GM18502 (cell line): ENCODE results near the gene SLC20A1.

Experiments used
- ATAC-seq: cut with Tn5 transposase; IDR thresholded peaks from one replicate; pipeline ENCODE4 v1.9.1; 2021; ENCODE audit warnings: mild to moderate bottlenecking; ENCODE audit not compliant: unreplicated experiment, poor library complexity

Gene SLC20A1

DNA sequence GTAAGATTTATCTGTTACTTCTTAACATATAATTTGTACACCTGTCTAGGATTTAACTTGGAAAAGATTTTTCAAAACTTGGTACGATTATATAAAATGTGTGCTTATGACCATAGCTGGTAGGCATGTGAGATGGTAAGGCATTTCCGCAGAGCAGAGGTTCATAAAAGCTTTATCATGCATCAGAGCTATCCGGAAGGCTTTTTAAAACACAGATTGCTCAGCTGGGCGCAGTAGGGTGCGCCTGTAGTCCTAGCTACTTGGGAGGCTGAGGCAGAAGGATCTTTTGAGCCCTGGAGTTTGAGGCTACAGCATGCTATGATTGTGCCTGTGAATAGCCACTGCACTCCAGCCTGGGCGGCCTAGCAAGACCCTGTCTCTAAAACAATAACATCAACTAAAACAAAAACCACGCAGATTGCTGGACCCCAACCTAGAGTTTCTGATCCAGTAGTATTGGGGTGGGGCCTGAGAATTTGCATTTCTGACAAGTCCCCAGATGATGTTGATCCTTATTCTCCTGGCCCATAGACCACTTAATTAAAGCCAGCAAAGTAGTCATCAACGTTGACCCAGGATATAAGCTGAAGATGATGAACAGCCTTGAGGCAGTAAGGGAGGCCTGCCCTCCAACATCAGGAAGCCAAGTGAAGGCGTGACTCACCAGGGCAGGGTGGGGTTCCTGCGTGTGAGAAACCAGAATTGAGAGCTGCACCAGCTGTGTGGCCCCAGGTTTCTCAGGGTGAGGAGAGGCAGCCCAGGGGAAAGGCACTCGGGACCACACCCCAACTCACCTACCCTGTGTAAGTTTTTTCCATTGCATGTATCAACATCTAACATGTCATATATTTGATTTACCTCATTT is 21.6 kb upstream of the SLC20A1 start:
- peak; percentile 88 for ATAC-seq

DNA sequence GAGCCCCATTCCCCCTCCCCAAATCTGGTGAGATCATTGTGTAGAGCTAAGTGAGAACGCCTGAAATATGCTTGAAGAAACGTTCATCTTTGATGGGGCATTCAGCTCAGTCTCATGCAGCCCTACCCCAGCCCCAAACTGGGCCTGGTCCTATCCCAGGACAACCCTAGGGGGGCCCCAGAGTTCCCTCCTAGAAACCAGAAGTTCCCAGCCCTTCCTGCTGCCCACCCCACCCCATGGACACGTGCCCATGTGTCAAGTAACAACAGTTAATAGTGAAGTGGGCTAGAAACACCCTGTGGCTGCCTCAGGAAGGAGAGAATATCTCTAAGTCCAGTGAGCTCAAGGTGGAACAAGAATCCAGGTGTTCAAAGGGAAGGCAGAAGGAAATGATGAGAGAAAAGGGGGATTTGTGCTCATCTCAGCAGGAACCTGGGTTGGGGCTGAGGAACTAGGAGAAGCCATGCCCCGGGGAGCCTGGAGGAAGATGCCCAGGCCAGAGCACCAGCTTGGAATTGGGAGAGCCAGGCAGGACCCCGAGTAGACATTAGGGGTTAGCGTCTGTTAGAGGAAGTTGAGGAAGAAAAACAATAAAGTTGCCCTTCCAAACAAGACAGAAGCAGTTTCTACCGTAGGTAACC is 20.1 kb upstream of the SLC20A1 start:
- no peak for ATAC-seq

- peak; percentile 60 for ATAC-seq
Measured at GRCh38 chr2:112626604-112627059, 19.1 kb upstream of the SLC20A1 start.

- no peak for ATAC-seq
Measured at GRCh38 chr2:112627060-112628040, 18.4 kb upstream of the SLC20A1 start.

- ATAC-seq, result no peak
Measured at GRCh38 chr2:112629224-112629623, 16.5 kb upstream of the SLC20A1 start.

DNA sequence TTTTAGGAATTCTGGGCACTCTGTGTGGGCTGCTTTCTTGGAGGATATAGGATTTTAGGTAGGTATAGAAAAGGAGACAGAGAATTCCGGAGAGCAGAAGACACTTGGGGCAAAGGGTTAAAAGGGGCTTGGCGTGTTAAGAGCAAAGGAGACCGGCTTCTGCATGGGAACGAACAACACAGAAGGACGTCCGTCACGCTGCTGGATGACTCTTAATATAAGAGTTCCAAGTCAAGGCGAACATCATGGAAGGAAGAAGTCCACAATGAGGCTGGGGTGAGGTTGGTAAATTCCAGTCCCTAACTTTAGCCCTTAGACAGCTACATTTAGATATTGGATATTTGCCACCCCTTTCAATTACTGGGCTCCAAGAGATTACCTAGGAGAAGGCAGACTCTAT is 15.9 kb upstream of the SLC20A1 start:
- ATAC-seq, result no peak

GRCh38 chr2:112630268-112630667 is 15.5 kb upstream of the SLC20A1 start:
- ATAC-seq, result no peak

- ATAC-seq, result no peak
Measured at GRCh38 chr2:112633708-112634107, 12.0 kb upstream of the SLC20A1 start.

- no peak for ATAC-seq
Measured at GRCh38 chr2:112634153-112634873, 11.4 kb upstream of the SLC20A1 start.

GRCh38 chr2:112634874-112635157 is 10.9 kb upstream of the SLC20A1 start:
- no peak for ATAC-seq

DNA sequence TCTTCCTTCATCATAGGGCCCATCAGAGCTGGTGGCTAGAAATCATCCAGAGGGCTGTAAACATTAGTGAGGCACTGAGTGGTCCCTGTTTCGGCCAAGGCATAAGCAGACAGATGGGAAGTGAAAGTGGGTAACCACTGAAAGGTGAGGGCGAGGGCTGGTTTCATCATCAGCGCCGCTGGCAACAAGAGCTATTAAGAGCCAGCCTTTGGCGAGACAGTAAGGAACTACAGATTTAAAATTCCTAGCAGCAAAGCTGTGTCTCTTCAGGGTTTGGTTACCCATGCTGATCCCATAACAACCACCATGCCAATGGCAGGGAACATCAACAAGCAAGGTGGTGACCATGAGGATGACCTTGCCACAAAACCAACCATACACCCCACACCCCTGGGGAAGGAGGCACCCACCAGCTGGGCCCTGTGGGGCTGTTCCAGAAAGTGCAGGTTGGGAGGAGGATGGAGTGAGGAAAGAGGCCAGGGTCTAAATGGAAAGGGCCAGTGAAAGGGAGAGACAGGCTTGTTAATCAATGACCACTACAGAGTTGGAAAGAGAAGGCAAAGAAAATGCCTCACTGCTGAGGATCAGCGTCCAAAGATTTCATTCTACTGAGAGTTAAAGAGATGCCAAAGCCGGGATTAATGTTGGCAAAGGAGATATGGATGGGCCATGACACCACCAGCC is 9.0 kb upstream of the SLC20A1 start:
- ATAC-seq, result peak; percentile 91

DNA sequence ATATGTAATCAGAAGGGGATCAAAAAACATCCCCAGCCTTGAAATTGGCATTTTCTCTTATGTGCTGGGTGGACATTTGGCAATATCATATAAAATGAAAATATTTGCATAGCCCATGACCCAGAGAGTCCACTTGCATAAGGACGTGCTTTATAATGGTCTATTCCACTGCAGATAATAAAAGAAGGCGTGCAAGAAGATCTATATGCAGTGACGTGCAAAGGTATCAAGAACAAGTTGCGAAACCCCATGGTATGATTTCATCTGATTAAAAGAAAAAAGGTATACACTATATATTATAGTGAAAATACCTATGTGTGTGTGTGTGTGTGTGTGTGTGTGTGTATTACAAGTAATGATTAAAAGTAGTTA is 8.5 kb upstream of the SLC20A1 start:
- ATAC-seq, result no peak

DNA sequence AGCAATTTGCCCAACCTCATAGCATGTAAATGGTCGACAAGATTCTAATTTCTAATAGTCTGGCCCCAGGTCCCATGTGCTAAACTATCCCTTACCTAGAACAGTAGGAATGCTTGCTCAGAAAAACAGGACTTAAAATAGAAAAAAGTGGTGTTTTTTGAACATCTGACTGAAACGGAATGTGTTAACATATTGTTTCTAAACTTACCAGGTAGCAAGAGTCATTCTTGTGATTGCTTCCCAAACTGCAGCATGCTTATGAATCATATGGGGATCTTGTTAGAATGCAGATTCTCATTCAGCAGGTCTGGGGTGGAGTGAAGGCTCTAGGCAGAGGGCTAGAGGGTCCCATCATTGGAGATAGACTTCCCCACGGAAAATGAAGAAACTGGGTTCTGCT is 5.8 kb upstream of the SLC20A1 start:
- ATAC-seq, result no peak

GRCh38 chr2:112640467-112640799 is 5.3 kb upstream of the SLC20A1 start:
- ATAC-seq, result no peak

DNA sequence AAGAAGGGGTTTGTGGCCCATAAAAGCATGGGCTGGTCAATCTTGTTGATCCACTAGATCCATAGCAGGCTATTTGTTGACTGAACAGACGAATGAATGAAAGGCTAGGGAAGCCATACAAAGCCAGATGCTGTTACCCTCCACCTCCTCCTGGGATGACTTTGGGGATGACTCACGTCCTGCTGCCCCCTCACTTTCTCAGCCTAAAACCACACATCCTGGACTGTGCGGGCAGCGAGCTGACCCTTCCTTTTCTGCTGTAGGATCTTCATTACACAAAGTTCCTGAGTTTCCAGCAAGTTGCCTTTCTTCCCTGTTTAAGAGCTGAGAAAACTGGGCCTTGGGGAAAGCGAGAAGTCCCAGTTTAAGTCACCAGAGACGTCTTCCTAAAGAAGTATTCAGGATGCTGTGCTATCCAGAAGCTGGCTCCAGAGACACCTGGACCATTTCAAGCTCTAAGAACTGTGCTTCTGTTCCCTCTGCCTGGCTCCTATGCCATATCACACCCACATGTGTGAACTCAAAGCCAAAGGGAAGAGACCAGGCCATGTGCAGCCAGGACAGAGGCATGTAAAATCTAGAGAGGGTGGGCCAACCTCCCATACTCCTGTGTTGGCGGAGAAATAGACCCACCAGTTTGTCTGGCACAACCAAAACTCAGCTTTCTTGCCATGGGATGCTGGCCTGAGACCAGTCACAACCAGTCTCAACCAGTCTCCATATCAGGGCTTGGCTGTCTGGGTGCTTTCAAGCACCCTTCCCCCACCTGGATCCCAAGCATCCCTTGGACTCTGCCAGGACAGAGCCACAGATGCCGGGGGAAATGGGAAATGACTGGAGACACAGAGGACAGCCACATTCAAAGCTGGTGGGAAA is 4.7 kb upstream of the SLC20A1 start:
- no peak for ATAC-seq

- ATAC-seq, result no peak
Measured at GRCh38 chr2:112641701-112642100, 4.0 kb upstream of the SLC20A1 start.

DNA sequence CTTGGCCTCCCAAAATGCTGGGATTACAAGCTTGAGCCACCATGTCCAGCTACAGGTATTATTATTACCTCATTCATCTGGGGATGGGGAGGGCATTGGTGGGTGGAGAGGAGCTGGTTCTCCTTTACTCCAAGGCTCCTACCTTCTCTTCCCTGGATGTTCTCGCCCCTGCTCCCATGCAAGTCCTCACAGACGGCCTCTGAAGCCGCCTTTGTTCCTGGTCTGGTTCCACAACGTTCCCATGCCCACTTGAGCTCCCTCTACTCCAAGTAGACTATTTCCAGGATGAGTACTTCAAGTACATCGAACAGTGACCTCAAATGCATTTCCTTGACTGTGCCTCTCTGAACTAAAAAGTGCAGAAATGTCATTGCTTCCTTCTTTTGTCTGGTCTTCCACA is 3.2 kb upstream of the SLC20A1 start:
- ATAC-seq, result no peak

- ATAC-seq, result no peak
Measured at GRCh38 chr2:112642966-112643365, 2.8 kb upstream of the SLC20A1 start.

DNA sequence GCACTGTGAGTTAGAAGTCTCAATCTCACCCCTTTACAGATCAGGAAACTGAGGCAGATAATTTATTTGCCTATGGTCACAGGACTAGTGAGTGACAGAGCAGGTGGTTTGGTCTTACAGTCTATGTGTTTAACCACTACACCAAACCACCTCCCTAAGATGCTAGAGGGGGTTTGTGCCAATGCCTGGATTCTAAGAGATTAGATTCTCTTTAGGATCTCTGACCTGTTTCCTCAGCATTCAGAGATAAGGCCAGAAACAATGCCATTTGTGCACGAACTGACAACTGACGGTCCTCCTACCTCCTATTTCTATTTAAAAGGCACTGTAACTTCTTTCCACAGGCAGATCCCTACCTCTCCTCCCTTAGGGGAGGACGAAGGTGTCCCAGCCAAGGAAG is 2.3 kb upstream of the SLC20A1 start:
- no peak for ATAC-seq
